Stomach (tissue), 9 donors: ENCODE measurements around the gene MYMX. TPM values are rescaled to one million over a fixed set of nuclear protein-coding genes. Genes with fewer than 3 reads are reported as not detected.

Source experiments
- DNase-seq, 2 donors: peaks; one replicate each; pipeline versions ENCODE4 v3.0.0 to v3.0.0-alpha.2; 2013 to 2019
- H3K27ac ChIP-seq, 5 donors: fragments of 200-600 bp in 4 of 5; sonication (generic) in 4 of 5; one replicate each; pipeline ENCODE4 v1.5.1; 2013 to 2019; ENCODE audit warnings: mild to moderate bottlenecking in 1 of 5, moderate library complexity in 1 of 5
- H3K27me3 ChIP-seq, 3 donors: fragments of 200-600 bp; sonication (generic); one replicate each; pipeline ENCODE4 v1.5.1; 2017 to 2019; ENCODE audit warnings: mixed run types in 1 of 3
- H3K36me3 ChIP-seq, 4 donors: fragments of 200-600 bp; sonication (generic); 1 replicate in 3 of 4; 2 replicates in 1 of 4; pipeline ENCODE4 v1.5.1; 2016 to 2019
- H3K4me1 ChIP-seq, 4 donors: fragments of 200-600 bp; sonication (generic); one replicate each; pipeline ENCODE4 v1.5.1; 2016 to 2019
- H3K4me3 ChIP-seq, 4 donors: fragments of 200-600 bp; sonication (generic) in 3 of 4; one replicate each; pipeline ENCODE4 v1.5.1; 2016 to 2019; ENCODE audit warnings: mild to moderate bottlenecking in 1 of 4
- H3K9me3 ChIP-seq, 4 donors: fragments of 200-600 bp; sonication (generic); one replicate each; pipeline ENCODE4 v1.5.1; 2016 to 2019
- CTCF ChIP-seq, 7 experiments: fragments of 450-650 bp in 4 of 7; fragments of 200-600 bp in 3 of 7; sonication (generic) in 3 of 7; IDR thresholded peaks; one replicate each; pipeline ENCODE4 v1.5.1; 2016 to 2019; ENCODE audit warnings: antibody characterized with exemption in 7 of 7, control low read depth in 2 of 7, mild to moderate bottlenecking in 1 of 7
- EP300 ChIP-seq: sonication (generic); formaldehyde crosslinking; IDR thresholded peaks from one replicate; pipeline ENCODE4 v1.6.1; 2017; ENCODE audit warnings: antibody characterized with exemption
- POLR2A ChIP-seq, 4 donors: fragments of 450-650 bp; IDR thresholded peaks; one replicate each; pipeline ENCODE4 v1.6.1; 2016; ENCODE audit warnings: antibody characterized with exemption in 4 of 4, control low read depth in 2 of 4, mild to moderate bottlenecking in 1 of 4, moderate library complexity in 1 of 4
- POLR2AphosphoS5 ChIP-seq, 3 donors: sonication (generic); formaldehyde crosslinking; IDR thresholded peaks; one replicate each; pipeline ENCODE4 v1.6.1; 2016; ENCODE audit warnings: antibody characterized with exemption in 3 of 3
- WGBS, 5 donors: extraction: QIAGEN DNeasy Blood & Tissue Kit in 3 of 5; methylation state at CpG; one replicate each; pipeline versions ENCODE4 v1.1.5 to v1.1.7; 2013 to 2018; 5-methylcytosine and 5-hydroxymethylcytosine counted together
- intact Hi-C: fragments of 100-400 bp; cut with DNase I; formaldehyde crosslinking; loops from one replicate; pipeline ENCODE4 v1.15.1; 2023; ENCODE audit warnings: low total_unique reads
- polyA plus RNA-seq, 3 donors: library from polyadenylated mRNA; stranded (reverse); fragments of 200-250 nt; gene quantifications; one replicate each; pipeline ENCODE4 v1.2.3, GENCODE V29; 2013
- total RNA-seq, 5 donors: library from RNA; depleted of rRNA; stranded (reverse); fragments of >200 nt; gene quantifications; one replicate each; pipeline versions ENCODE4 v1.1.0 to v1.2.3, GENCODE V29; 2014 to 2016
- donor health status: healthy with polysubstance abuse.
- donor health status: Bipolar disorder and iron deficiency.
- donor health status: healthy.

The MYMX gene
- total and polyA plus RNA-seq, 8 donors, result 0.95 to 3.4 TPM; not detected in 6

- TF ChIP-seq POLR2AphosphoS5 (IDR thresholded peaks at IDR 0.05) (no peak), CTCF (IDR thresholded peaks at IDR 0.05) (no peak), EP300 (no peak), POLR2A (IDR thresholded peaks at IDR 0.05) (no peak)
- H3K9me3 ChIP-seq, result no peaks in the 10 kb centered on the region
- peaks cover 89 to 99% (median 94%) of the 10 kb centered on the region in 4 donors for H3K4me1 ChIP-seq
- DNase-seq, result no peak
- peak overlapping the region; percentile 92 to 99 (median 95) for H3K27ac ChIP-seq
- WGBS, 5 donors, result 21 to 31% (median 27%) methylated on average over 25 to 26 of the region's 26 CpGs
- peak overlapping the region; percentile 52 to 86 (median 68) for H3K4me3 ChIP-seq
- intact Hi-C loops, result no loop called here
- peaks cover 0 to 3% (median 0%) of the 10 kb centered on the region in 4 donors for H3K36me3 ChIP-seq
- no peaks in the 10 kb centered on the region for H3K27me3 ChIP-seq
These were observed 6.0 kb downstream of the MYMX start for GRCh38 chr6:44222486-44223318.

- no peaks in the 10 kb centered on the region for H3K9me3 ChIP-seq
- intact Hi-C loops, result no loop called here
- WGBS, 5 donors, result 0 to 3% (median 1%) methylated on average over 22 to 72 of the region's 73 CpGs
- peaks cover 0 to 4% (median 2%) of the 10 kb centered on the region in 4 donors for H3K36me3 ChIP-seq
- H3K27ac ChIP-seq, result peak within 1 kb of the TSS; percentile 92 to 99 (median 95)
- peak; percentile 76 to 91 for DNase-seq
- peaks cover 81 to 99% (median 92%) of the 10 kb centered on the region in 4 donors for H3K4me1 ChIP-seq
- peak within 1 kb of the TSS; percentile 52 to 86 (median 68) for H3K4me3 ChIP-seq
- TF ChIP-seq POLR2AphosphoS5 (IDR thresholded peaks at IDR 0.05) (peak; percentile 37 to 82 (median 63)), CTCF (IDR thresholded peaks at IDR 0.05) (no peak)
- no peaks in the 10 kb centered on the region for H3K27me3 ChIP-seq
These were observed 6.7 kb downstream of the MYMX start, which contains the start of gene SLC29A1 for GRCh38 chr6:44223319-44224028. Gene SLC29A1, plus strand, starts transcription at chr6:44223595. Its CDS starts 3,719 bp downstream, at chr6:44227314.

- intact Hi-C loops, result no loop called here
- Histone ChIP-seq H3K4me3 (peak overlapping the region; percentile 52 to 86 (median 68)), H3K36me3 (peaks cover 0 to 13% (median 10%) of the 10 kb centered on the region in 4 donors), H3K9me3 (no peaks in the 10 kb centered on the region), H3K4me1 (peaks cover 73 to 99% (median 88%) of the 10 kb centered on the region in 4 donors), H3K27me3 (no peaks in the 10 kb centered on the region), H3K27ac (peak overlapping the region in 4 of 5 donors; percentile 92 to 97 (median 95))
- TF ChIP-seq CTCF (IDR thresholded peaks at IDR 0.05), result no peak
- TF ChIP-seq POLR2A (IDR thresholded peaks at IDR 0.05), result no peak
- TF ChIP-seq EP300, result no peak
- TF ChIP-seq POLR2AphosphoS5 (IDR thresholded peaks at IDR 0.05), result no peak
- peak in 1 of 2 donors; percentile 66 for DNase-seq
- 4 to 9% (median 8%) methylated on average over 11 to 18 of the region's 18 CpGs for WGBS, 5 donors
These were observed 7.6 kb downstream of the MYMX start for GRCh38 chr6:44224029-44224964.
